Mucosa of rectum (tissue), 2 donors: ENCODE data around the gene STIMATE.

ENCODE experiments used
- H3K27ac ChIP-seq, 2 donors: one replicate each; pipeline ENCODE4 v1.7.0; 2013; ENCODE audit warnings: inconsistent platforms in 2 of 2, low read depth in 2 of 2, low read length in 2 of 2
- H3K27me3 ChIP-seq, 2 donors: one replicate each; pipeline ENCODE4 v1.7.0; 2013; ENCODE audit warnings: low read length in 2 of 2; ENCODE audit not compliant: control insufficient read depth in 2 of 2, insufficient read depth in 2 of 2
- H3K36me3 ChIP-seq, 2 donors: one replicate each; pipeline ENCODE4 v1.7.0; 2013; ENCODE audit warnings: low read length in 2 of 2; ENCODE audit not compliant: control insufficient read depth in 2 of 2, insufficient read depth in 2 of 2
- H3K4me1 ChIP-seq, 2 donors: one replicate each; pipeline ENCODE4 v1.7.0; 2013; ENCODE audit warnings: low read length in 2 of 2, mild to moderate bottlenecking in 1 of 2; ENCODE audit not compliant: control insufficient read depth in 2 of 2, insufficient read depth in 2 of 2
- H3K4me3 ChIP-seq, 2 donors: one replicate each; pipeline ENCODE4 v1.7.0; 2013; ENCODE audit warnings: low read length in 2 of 2
- H3K9ac ChIP-seq, 2 donors: one replicate each; pipeline ENCODE4 v1.7.0; 2013; ENCODE audit warnings: low read length in 2 of 2, low read depth in 1 of 2, mild to moderate bottlenecking in 1 of 2
- H3K9me3 ChIP-seq, 2 donors: one replicate each; pipeline ENCODE4 v1.7.0; 2013; ENCODE audit warnings: low read length in 2 of 2; ENCODE audit not compliant: control insufficient read depth in 2 of 2
- donor health status: healthy.
- donor health status: Normal muscosa, but diverticular disease.

STIMATE gene

GRCh38 chr3:52813810-52814209, 83.5 kb downstream of the STIMATE start:
- Histone ChIP-seq H3K27me3 (no peaks in the 10 kb centered on the region), H3K9ac (no peak overlapping the region), H3K27ac (no peak overlapping the region), H3K9me3 (no peaks in the 10 kb centered on the region), H3K4me1 (no peaks in the 10 kb centered on the region), H3K36me3 (no peaks in the 10 kb centered on the region), H3K4me3 (no peak overlapping the region)

GRCh38 chr3:52811452-52812011, 85.8 kb downstream of the STIMATE start:
- no peak overlapping the region for H3K9ac ChIP-seq
- no peak overlapping the region for H3K27ac ChIP-seq
- no peak overlapping the region for H3K4me3 ChIP-seq
- H3K36me3 ChIP-seq: no peaks in the 10 kb centered on the region
- H3K9me3 ChIP-seq: no peaks in the 10 kb centered on the region
- no peaks in the 10 kb centered on the region for H3K4me1 ChIP-seq
- no peaks in the 10 kb centered on the region for H3K27me3 ChIP-seq

- H3K27ac ChIP-seq: no peak overlapping the region
- H3K4me1 ChIP-seq: no peaks in the 10 kb centered on the region
- H3K36me3 ChIP-seq: no peaks in the 10 kb centered on the region
- no peaks in the 10 kb centered on the region for H3K27me3 ChIP-seq
- no peak overlapping the region for H3K9ac ChIP-seq
- H3K9me3 ChIP-seq: no peaks in the 10 kb centered on the region
- H3K4me3 ChIP-seq: no peak overlapping the region
Observed at GRCh38 chr3:52810923-52811322, 86.4 kb downstream of the STIMATE start.

- H3K4me1 ChIP-seq: no peaks in the 10 kb centered on the region
- H3K27me3 ChIP-seq: no peaks in the 10 kb centered on the region
- H3K9me3 ChIP-seq: no peaks in the 10 kb centered on the region
- H3K27ac ChIP-seq: no peak overlapping the region
- no peaks in the 10 kb centered on the region for H3K36me3 ChIP-seq
- no peak overlapping the region for H3K4me3 ChIP-seq
- H3K9ac ChIP-seq: no peak overlapping the region
Observed at GRCh38 chr3:52809662-52810377, 87.5 kb downstream of the STIMATE start.

GRCh38 chr3:52809149-52809548, 88.2 kb downstream of the STIMATE start:
- H3K36me3 ChIP-seq: no peaks in the 10 kb centered on the region
- H3K4me1 ChIP-seq: no peaks in the 10 kb centered on the region
- no peaks in the 10 kb centered on the region for H3K9me3 ChIP-seq
- H3K9ac ChIP-seq: no peak overlapping the region
- no peak overlapping the region for H3K27ac ChIP-seq
- no peaks in the 10 kb centered on the region for H3K27me3 ChIP-seq
- no peak overlapping the region for H3K4me3 ChIP-seq

GRCh38 chr3:52805270-52806039, 91.9 kb downstream of the STIMATE start:
- Histone ChIP-seq H3K4me1 (no peaks in the 10 kb centered on the region), H3K9ac (no peak overlapping the region), H3K27ac (no peak overlapping the region), H3K36me3 (no peaks in the 10 kb centered on the region), H3K4me3 (no peak overlapping the region), H3K9me3 (no peaks in the 10 kb centered on the region), H3K27me3 (no peaks in the 10 kb centered on the region)

GRCh38 chr3:52801839-52802238, 95.5 kb downstream of the STIMATE start:
- Histone ChIP-seq H3K27ac (no peak overlapping the region), H3K27me3 (no peaks in the 10 kb centered on the region), H3K4me3 (no peak overlapping the region), H3K9me3 (no peaks in the 10 kb centered on the region), H3K9ac (no peak overlapping the region), H3K36me3 (no peaks in the 10 kb centered on the region), H3K4me1 (no peaks in the 10 kb centered on the region)

GRCh38 chr3:52800079-52800478, 97.3 kb downstream of the STIMATE start:
- Histone ChIP-seq H3K27ac (no peak overlapping the region), H3K4me1 (no peaks in the 10 kb centered on the region), H3K9ac (no peak overlapping the region), H3K36me3 (no peaks in the 10 kb centered on the region), H3K27me3 (no peaks in the 10 kb centered on the region), H3K4me3 (no peak overlapping the region), H3K9me3 (no peaks in the 10 kb centered on the region)

- Histone ChIP-seq H3K9me3 (no peaks in the 10 kb centered on the region), H3K9ac (no peak overlapping the region), H3K27ac (no peak overlapping the region), H3K4me1 (peaks cover 0 to 2% of the 10 kb centered on the region in 2 donors), H3K36me3 (no peaks in the 10 kb centered on the region), H3K27me3 (no peaks in the 10 kb centered on the region), H3K4me3 (no peak overlapping the region)
Observed at GRCh38 chr3:52798978-52799476, 98.3 kb downstream of the STIMATE start.

GRCh38 chr3:52798376-52798977, 98.9 kb downstream of the STIMATE start:
- Histone ChIP-seq H3K9ac (no peak overlapping the region), H3K36me3 (no peaks in the 10 kb centered on the region), H3K27me3 (no peaks in the 10 kb centered on the region), H3K27ac (no peak overlapping the region), H3K9me3 (no peaks in the 10 kb centered on the region), H3K4me1 (peaks cover 0 to 2% of the 10 kb centered on the region in 2 donors), H3K4me3 (no peak overlapping the region)
